GM19463 (cell line): Measurements from ENCODE around the gene POLE3.
"Not testable (repeated sequence)": the region's sequence is repeated elsewhere in the genome, so short reads cannot be mapped to it uniquely, and the experiment has no call there.

Experiments
- ATAC-seq: cut with Tn5 transposase; IDR thresholded peaks from one replicate; pipeline ENCODE4 v1.9.1; 2021; ENCODE audit warnings: mild to moderate bottlenecking, moderate library complexity; ENCODE audit not compliant: unreplicated experiment

The POLE3 gene, protein sequence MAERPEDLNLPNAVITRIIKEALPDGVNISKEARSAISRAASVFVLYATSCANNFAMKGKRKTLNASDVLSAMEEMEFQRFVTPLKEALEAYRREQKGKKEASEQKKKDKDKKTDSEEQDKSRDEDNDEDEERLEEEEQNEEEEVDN

DNA sequence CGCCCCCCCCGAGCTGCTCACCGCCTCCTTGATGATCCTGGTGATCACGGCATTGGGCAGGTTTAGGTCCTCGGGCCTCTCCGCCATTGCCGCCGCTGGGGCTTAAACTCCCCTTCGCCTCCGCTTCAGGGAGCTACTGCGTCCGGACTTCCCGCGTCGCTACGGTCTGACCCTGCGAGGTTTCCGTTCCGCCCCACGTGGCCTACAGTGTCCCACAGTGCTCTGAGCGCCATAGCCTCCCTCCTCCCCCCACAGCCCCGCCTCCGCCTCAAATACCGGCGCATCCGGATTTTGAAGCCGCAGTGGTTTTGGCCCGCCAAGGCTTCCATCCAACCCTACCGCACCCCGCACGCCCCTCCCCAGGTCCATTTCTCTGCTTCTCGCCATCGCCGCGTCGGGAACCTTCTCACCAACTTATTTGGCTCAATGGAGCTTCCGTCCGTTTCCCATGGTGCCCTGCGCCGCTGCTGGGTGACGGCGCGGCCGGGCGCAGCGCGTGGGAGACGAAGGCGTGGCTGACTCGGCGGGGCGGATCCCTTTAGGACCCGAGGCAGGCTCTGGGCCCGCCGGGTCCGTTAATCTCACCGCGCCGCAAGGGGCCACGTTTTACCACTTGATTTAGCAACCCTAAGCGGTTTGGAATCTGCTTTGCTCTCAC lies at the start of gene POLE3, which contains the start of gene C9orf43:
POLE3 (minus strand) TSS at position 469 of the 658 bp plus-strand sequence; CDS start at position 87, 382 bp downstream.
C9orf43 (plus strand) TSS at position 541 of the 658 bp plus-strand sequence. CDS start 2,747 bp downstream, outside the sequence.
- peak; percentile 92 for ATAC-seq

DNA sequence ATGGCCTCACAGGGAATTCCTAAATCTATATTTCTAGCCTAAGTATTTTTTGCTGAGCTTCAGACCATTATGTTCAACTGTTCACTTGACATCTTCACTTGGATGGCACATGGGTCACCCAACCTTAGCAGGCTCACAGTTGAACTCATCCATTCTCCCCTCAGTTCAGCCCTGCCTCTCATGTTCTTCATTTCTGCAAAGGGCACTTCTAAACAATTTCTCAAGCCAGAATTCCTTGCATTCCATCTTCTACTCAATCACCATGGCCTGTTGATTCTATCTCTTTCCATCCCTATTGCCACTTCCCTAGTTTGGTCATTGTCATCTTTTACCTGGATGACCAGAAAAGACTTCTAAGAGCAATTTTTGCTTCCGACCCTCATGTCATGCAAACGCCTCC lies 45.8 kb upstream of the POLE3 start:
- ATAC-seq, result no peak

DNA sequence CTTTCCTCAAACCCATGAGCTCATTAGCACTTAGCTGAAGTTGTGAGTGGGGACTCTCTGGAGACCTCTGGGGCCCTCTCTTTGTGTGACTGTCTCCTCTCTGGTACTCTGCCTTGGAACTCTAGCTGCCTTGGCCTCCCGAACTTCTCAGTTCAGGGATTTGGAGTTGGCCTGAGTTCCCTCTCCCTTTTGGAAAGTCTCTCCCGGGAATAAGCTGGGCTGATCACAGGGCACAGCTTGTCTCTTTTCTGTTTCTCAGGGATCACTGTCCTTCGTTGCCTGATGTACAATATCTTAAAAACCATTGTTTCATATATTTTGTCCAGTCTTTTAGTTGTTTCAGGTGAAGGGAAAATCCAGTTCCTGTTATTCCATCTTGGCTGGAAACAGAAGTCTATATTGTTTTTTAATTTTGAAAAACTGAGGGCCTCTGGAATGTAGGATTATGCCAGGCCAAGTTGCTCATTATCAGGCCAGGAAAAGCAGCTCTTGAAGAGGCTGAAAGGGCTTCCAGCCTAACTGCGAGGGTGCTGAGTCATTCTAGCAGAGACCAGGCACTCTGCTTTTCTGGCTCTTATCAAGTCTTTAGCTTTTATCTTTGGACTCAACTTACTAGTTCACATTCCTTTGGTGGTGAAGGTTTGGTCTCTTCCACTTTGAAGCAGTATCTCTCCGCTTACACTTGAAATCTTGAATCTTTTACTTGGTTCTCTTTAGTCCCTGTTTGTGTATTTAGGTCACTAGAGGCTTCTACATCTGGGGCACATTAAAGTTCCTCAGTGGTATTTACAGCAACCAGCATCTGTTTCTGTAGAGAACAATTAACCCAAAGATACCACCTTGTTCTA lies 44.7 kb upstream of the POLE3 start:
- no peak for ATAC-seq

DNA sequence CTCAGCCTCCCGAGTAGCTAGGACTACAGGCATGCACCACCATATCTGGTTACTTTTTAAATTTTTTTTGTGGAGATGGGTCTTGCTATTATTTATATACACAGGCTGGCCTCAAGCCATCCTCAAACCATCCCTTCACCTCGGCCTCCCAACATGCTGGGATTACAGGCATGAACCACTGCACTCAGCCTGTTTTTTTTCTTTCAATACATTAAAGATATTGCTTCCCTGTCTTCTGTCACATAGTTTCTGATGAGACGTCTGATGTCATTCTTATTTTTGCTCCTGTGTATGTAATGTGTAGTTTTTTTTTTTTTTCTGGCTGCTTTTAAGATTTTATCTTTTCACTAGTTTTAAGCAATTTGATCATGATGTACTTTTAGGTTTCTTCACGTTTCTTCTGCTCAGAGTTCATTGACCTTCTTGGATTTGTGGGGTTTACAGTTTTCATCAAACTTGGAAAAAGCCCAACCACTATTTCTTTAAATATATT lies 41.7 kb upstream of the POLE3 start:
- ATAC-seq, result no peak

DNA sequence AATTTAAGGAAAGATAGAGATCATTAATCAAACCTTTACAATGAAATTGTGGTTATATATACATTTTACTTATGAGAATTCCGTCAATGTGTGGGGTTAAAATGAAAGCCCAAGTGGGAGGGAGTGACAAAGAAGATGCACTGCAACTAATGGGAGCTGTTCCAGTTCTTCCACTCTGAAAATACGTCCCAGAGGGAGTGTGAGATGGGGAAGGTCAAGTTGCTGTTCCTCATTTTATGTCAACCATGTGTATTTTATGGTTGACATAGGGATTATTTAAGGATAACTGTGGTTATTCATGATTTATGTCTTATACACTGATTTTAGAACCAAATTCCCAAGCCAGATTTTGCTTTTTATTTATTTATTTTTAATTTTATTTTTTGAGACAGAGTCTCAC lies 38.9 kb upstream of the POLE3 start:
- ATAC-seq, result no peak

DNA sequence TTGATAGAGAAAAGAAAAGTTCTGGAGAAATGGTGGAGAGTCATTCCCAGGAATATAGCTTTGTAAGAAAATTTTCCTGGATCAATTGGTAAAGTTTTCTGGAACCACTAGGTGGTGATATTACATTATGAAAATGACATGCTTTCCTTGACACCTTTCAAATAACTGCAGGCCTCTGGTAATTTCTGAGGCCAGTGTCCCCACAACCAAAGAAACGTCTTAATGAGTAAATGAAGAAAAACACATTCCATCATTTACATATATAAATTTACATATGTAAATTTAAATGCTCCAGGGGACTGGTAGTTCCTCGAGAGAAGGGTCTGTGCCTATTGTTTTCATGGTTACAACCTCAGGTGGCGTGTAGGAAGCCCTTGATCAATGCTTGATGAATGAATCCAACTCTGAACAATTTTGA lies 35.9 kb upstream of the POLE3 start:
- no peak for ATAC-seq

DNA sequence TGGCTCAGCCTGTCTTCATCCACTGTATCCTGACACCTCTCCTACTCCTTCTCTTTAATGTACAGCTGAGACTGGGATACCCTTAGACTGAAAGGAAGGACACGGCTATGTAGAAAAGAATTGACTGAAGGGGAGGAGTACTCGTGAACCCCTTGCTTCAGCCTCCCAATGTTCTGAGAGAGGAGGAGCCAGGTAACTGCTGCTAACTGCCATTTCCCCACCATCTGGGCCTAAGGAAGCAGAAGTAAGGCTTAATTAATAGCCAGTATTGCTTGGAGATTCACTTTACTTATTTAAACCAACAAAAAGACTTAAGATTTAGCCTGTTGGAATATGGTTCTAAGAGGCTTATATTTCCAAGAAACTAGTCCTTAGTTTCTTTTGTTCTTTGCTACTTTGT lies 34.3 kb upstream of the POLE3 start:
- no peak for ATAC-seq

DNA sequence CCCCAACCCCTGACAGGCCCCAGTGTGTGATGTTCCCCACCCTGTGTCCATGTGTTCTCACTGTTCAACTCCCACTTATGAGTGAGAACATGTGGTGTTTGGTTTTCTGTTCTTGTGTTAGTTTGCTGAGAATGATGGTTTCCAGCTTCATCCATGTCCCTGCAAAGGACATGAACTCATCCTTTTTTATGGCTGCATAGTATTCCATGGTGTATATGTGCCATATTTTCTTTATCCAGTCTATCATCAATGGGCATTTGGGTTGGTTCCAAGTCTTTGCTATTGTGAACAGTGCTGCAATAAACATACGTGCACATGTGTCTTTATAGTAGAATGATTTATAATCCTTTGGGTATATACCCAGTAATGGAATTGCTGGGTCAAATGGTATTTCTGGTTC lies 27.2 kb upstream of the POLE3 start:
- not testable (repeated sequence) for ATAC-seq

DNA sequence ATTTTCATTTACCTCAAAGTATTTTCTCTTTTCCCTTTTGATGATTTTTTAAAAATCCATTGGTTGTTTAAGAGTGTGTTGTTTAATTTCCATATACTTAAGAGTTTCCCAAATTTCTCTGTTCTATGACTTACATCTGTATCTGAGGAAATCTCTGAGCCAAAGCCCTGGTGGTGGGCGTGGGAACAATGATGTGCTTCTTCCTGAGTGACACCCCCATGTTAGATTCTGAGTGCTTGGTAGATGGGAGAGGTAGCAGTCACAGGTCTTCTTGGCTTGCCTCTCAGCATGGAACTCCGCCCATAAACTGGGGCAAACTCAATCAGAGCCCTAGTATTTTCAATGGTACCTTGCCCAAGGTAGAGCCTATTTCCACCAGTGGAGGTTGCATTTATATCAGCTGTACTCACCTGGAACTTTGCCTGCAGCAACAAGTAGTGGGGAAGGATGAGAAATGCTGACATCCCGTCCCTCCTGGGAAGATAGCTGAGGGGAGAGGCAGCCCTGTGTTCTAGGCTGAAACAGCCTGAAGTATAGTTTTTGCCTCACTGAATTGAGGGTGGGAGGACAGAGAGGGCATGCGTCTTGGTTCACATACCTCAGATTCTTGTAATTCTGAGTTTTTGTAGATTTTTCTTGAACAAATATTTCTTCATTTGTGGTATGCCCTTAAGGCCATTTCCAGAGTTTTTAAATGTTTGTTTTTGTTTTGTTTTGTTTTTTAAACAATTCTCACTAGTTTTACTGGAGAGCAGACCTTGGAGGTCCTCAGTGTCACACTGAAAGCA lies 26.4 kb upstream of the POLE3 start:
- no peak for ATAC-seq

DNA sequence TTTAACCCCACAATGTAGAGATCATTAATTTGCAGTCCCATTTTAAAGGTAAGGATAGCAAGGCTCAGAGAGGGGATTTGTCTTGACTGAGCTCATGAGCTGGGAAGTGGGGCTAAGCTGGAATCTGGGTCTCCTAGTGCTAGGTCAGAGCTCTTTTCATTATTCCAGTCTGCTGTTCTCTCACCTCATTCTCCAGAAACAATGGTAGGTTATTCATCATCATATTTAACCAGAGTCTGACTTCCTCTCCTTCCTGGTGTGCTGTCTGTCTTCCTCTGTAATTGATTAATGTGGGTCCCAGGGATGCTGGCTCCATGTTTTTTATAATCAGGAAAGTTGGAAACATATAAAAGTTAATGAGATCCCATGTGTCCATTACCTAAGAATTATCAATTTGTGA lies 20.7 kb upstream of the POLE3 start:
- ATAC-seq, result no peak

DNA sequence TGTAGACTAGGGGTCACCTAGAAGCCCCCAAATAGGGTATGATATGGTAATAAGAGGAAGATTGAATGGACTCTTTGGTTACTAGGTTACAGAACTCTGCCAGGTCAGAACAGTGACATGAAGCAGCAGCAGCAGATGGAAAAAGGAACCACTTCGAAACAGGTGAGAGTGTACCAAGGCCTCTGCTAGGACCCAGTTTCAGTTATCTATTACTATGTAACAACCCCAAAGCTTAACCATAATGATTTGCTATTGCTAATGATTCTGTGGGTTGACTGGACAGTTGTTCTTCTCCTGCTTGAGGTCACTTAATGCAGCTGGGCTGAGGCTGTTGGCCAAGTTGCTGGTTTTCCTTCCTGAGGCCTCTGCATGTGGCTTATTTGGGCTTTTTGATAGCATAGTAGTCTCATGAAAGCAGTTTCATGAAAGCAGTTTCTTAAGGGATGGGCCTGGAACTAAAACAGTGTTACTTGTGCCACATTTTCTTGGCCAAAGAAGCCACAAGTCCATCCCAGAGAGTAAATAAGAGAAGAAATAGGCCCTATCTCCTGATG lies 17.7 kb upstream of the POLE3 start:
- ATAC-seq, result no peak

DNA sequence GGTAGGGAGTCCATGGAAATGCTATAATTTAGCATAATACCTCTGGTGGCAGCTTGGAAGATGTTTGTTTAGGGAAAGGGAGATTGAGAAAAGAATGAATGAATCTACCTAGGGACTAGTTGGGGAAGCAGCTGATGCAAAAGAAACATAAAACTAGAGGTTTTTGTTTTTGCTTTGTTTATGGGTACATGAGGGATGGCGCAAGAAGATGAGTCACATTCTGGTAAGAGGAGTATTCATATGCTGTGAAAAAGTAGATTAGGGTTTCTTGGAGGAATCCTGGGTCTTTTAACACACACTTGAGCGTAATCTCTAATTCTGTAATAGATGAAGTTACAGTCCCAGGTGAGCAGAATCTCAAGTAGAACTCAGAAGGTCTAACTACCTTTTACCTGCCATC lies 17.2 kb upstream of the POLE3 start:
- ATAC-seq, result no peak

DNA sequence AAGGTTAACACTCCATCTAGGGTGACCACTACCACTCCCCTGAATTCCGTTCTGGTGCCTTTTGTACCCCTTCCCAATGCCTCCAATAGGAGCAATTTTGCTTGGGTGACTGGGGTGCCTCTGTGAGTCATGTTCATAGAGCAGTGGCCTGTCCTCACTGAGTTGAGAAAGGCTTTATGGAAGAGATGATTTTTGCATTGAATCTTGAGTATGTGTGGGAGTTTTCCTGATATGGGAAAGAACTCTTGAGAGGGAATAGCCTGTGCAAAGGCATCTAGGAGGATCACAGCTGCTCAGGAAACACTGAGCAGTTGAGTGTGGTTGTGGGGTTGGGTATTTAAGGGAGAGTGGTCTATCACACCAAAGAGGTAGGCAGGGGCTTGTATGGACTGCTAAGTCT lies 16.2 kb upstream of the POLE3 start:
- no peak for ATAC-seq

DNA sequence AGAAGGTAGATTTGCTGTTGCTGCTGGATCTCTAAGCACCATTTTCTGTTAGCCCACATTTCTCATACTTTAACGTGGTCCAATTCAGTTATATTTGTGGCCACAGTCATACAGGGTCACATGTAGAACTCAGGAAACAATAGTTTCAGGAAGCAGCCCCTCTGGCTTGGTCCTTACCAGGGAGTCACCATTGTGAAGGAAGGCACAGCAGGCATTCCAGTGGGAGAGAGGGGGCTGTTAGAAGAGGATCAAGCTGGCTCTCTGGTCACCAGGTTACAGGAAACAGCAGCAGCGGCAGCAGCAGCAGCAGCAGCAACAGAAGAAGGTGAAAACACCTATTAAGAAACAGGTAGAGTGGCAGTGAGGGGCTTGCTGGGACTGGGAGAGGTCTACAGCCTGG lies 14.6 kb upstream of the POLE3 start:
- no peak for ATAC-seq

DNA sequence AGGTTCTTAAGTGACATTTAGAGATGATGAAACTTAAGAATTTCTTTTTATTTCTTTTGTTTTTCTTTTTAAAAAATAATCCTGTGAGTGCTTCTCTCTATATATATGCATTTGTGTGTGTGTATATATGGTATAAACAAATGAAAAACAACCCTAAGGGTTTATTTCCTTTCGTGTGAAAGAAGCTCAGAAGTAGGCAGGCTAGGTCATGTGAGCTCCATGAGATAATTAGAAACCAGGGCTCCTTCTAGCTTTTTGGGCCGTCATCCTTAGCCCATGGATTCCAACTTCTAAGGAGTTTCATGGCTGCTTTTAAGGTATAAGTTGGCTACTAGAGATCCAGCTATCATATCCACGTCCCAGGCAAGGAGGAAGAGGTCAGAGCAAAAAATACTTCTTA lies 11.3 kb upstream of the POLE3 start:
- no peak for ATAC-seq

DNA sequence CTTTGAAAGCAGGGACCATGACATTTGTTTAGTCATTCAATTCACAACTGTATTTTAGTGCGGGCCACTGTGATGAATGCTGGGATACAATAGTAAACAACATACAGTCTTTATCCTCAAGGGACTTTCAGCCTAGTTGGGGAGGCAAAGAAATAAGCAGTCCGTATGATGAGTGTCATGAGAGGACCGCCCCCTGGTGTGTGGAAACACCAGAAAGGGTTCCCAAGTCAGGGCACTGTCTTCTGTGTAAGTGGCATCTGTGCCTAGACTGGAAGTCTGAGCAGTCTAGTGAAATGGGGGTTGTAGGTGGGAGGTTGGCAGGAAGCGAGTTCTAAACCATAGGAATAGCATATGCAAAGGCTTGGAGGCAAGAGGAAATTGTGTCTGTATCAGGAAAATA lies 6.9 kb upstream of the POLE3 start:
- ATAC-seq, result no peak

DNA sequence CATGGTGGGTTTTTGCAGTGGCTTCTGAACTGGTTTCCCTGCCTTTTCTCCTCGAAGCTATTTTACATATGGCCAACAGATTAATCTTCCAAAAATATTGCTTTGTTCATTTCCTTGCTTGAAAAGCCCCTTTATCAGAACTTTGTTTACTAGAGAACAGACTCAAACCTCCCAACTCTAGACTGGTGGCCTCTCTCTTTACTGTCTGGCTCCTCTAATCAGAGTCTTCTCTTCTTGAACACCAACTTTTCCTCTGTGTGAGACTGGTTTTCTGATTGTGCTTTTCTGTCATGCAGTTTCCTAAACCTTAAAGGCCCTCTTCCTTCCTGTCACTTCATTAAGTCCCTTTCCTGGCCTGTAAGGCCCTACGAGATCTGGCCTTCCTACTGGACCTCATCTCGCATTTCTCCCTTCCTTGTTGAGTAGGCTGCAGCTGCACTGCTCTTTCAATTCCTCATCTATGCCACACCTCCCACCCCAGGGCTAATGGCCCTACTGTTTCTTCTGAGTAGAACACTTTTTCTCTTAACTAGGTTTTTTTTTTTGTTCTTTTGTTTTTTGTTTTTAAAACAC lies 5.8 kb upstream of the POLE3 start:
- ATAC-seq, result peak; percentile 99

DNA sequence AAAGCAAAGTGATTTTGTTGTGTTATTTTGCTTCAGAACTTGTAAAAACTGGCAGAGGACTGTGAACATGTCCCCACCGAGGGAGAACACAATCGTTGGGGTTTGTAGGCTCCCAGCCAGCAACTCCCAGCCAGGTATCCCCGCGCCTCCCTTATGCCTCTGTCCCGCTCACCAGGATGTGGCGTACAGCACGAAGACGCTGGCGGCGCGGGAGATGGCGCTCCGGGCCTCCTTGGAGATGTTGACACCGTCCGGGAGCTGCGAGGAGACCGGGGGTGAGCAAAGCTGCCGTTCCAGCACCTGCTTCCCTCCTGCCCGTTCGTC lies 630 bp downstream of the POLE3 start:
- no peak for ATAC-seq

DNA sequence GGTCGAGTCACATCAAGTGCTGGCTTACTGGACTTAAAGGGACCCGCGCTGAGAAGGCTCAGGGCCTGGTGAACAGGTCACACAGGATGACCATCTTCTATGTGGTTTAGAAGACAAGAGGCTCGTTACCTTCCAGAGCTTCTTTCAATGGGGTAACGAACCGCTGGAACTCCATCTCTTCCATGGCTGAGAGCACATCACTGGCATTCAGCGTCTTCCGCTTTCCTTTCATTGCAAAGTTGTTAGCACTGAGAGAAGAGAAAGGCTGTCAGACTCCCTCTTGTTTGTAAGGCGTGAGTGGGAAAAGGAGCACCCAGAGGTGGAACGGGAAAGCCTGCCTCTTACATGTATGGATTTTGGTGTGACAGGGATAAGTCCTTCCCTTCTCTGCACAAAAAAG lies 994 bp downstream of the POLE3 start:
- no peak for ATAC-seq

DNA sequence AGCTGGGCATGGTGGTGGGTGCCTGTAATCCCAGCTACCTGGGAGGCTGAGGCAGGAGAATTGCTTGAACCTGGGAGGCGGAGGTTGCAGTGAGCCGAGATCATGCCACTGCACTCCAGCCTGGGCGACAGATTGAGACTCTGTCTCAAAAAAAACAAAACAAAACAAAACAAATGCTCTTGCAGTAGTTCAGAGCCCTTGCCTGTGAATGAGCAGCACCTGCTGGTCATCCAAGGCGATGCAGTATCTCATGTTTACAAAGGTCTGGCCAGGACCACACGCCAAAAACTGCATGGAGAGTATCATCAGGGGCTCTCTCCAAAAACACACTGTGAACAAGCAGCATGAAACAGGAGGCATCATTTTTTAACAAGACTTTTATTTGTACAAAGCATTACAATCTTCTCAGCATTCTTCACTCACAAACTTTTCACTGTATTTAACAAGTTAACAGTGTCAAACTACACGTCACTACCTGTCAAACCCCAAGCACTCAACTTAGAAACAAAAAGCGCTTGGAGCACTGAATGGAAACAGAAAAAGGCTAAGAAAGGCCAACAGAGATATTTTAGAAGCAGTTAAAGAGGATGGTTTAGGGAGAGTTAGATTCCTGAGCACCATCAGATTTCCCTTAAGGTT lies 3.5 kb downstream of the POLE3 start:
- peak; percentile 22 for ATAC-seq
